GM19023 (cell line): ENCODE results near the gene ROS1.
"Not testable (repeated sequence)": the region's sequence is repeated elsewhere in the genome, so short reads cannot be mapped to it uniquely, and the experiment has no call there.

ENCODE experiments used
- ATAC-seq: cut with Tn5 transposase; IDR thresholded peaks from one replicate; pipeline ENCODE4 v1.9.1; 2021; ENCODE audit warnings: mild to moderate bottlenecking, moderate library complexity; ENCODE audit not compliant: unreplicated experiment

The ROS1 gene

GRCh38 chr6:117268924-117269323 lies 156.8 kb downstream of the ROS1 start:
- no peak for ATAC-seq

GRCh38 chr6:117267766-117268534 lies 157.8 kb downstream of the ROS1 start:
- no peak for ATAC-seq

- no peak for ATAC-seq
Observed at GRCh38 chr6:117267054-117267347, 158.7 kb downstream of the ROS1 start.

GRCh38 chr6:117266257-117267053 lies 159.3 kb downstream of the ROS1 start:
- ATAC-seq, result no peak

GRCh38 chr6:117265410-117266256 lies 160.1 kb downstream of the ROS1 start, which contains the start of gene VGLL2:
Gene VGLL2, plus strand, starts transcription at chr6:117265558. Its CDS starts 206 bp downstream, at chr6:117265764.
- peak; percentile 38 for ATAC-seq

- ATAC-seq, result peak; percentile 48
Observed at GRCh38 chr6:117264692-117265409, 160.9 kb downstream of the ROS1 start.

GRCh38 chr6:117264369-117264691 lies 161.4 kb downstream of the ROS1 start:
- ATAC-seq, result peak; percentile 4

GRCh38 chr6:117263353-117263927 lies 162.3 kb downstream of the ROS1 start:
- no peak for ATAC-seq

GRCh38 chr6:117262799-117263198 lies 162.9 kb downstream of the ROS1 start:
- no peak for ATAC-seq

GRCh38 chr6:117253785-117254184 lies 172.0 kb downstream of the ROS1 start:
- no peak for ATAC-seq

- not testable (repeated sequence) for ATAC-seq
Observed at GRCh38 chr6:117244979-117245378, 180.8 kb downstream of the ROS1 start.

GRCh38 chr6:117244571-117244970 lies 181.2 kb downstream of the ROS1 start:
- ATAC-seq, result not testable (repeated sequence)
